ENCODE data around the gene RHOT1.

RHOT1 gene

DNA sequence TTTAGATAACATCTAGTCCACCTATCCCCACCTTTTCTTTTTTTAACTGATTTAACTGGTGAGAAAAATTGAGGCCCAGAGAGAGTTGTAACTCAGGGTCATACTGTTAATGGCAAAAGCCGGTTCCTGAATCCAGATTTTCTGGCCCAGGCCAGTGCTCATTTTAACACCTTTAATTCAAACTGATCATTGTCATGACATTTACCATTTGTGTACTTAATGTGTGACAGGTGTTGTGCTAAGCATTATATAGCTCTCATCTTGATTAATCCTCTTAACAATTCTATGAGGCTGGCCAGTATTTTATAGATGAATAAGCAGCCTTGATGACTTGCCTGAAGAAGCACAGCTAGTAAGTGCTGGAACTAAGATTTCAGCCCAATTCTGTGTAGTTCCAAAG is 14.4 kb downstream of the RHOT1 start:
- TF ChIP-seq, protein P1, sequence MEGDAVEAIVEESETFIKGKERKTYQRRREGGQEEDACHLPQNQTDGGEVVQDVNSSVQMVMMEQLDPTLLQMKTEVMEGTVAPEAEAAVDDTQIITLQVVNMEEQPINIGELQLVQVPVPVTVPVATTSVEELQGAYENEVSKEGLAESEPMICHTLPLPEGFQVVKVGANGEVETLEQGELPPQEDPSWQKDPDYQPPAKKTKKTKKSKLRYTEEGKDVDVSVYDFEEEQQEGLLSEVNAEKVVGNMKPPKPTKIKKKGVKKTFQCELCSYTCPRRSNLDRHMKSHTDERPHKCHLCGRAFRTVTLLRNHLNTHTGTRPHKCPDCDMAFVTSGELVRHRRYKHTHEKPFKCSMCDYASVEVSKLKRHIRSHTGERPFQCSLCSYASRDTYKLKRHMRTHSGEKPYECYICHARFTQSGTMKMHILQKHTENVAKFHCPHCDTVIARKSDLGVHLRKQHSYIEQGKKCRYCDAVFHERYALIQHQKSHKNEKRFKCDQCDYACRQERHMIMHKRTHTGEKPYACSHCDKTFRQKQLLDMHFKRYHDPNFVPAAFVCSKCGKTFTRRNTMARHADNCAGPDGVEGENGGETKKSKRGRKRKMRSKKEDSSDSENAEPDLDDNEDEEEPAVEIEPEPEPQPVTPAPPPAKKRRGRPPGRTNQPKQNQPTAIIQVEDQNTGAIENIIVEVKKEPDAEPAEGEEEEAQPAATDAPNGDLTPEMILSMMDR (IDR thresholded peaks at IDR 0.05; ENCODE audit: low read depth, low read length), result no peak
- H3K4me1 ChIP-seq, result no peaks in the 10 kb centered on the region
- DNase-seq, result no peak
- H3K4me3 ChIP-seq (ENCODE audit: low read depth, low read length), result no peak overlapping the region
- no peaks in the 10 kb centered on the region for H3K36me3 ChIP-seq
- no peaks in the 10 kb centered on the region for H3K9me3 ChIP-seq
- no peaks in the 10 kb centered on the region for H3K27me3 ChIP-seq

DNA sequence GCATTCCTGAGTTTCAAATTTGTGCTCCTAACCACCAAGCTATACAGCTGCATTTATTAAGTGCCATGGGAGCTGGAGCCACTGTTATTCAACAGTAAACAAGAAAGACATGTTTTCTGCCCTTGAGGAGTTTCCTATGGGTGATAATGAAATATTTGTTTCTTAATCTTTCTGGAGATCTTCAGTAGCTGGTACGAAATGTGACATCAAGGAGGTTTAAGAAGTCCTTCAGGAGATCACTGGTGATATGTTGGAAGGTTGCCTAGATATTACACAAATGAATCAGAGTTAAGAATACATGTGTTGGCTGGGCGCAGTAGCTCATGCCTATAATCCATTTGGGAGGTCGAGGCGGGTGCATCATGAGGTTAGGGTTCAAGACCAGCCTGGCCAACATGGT is 14.9 kb downstream of the RHOT1 start:
- TF ChIP-seq, protein P1 (IDR thresholded peaks at IDR 0.05; ENCODE audit: low read depth, low read length), result no peak
- Histone ChIP-seq H3K9me3 (no peaks in the 10 kb centered on the region), H3K36me3 (no peaks in the 10 kb centered on the region), H3K4me3 (ENCODE audit: low read depth, low read length) (no peak overlapping the region), H3K4me1 (no peaks in the 10 kb centered on the region), H3K27me3 (no peaks in the 10 kb centered on the region)
- DNase-seq, result no peak

DNA sequence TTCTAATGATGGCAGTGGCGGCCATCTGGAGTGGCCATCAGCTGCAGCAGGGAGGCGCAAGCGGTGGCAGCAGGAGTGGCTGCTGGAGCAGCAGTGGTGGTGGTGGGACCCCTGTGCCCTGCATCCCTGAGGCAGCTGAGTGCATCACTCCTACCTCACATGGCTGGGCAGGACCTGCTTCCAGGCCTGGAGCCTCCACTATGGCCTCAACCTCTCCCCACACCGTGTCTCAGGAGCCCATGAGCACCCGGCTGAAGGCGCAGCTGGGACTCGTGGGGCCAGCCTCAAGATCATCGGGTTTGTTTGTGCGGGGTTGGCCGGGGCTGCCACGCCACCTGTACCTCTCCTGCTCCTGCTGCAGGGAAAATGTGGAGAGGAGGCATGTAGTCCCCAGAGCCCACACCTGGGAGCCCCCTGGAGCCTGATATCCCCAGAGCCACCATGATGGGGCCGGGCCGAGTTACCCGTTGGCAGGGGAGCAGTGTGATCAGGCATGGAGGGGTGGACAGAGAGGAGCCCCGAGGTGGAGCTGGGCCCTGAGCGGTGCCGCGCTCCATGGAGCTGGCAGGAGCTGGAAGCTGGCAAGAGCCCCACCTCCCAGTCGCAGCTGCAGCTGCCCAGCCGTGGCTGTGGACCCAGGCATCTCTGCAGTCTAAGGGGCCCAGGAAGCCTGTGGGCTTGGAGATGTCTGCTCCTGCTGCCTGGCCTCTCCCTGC is 16.7 kb downstream of the RHOT1 start:
- DNase-seq, result no peak
- no peaks in the 10 kb centered on the region for H3K27me3 ChIP-seq
- H3K4me3 ChIP-seq (ENCODE audit: low read depth, low read length), result no peak overlapping the region
- no peaks in the 10 kb centered on the region for H3K36me3 ChIP-seq
- H3K9me3 ChIP-seq, result no peaks in the 10 kb centered on the region
- no peaks in the 10 kb centered on the region for H3K4me1 ChIP-seq
- TF ChIP-seq, protein P1 (IDR thresholded peaks at IDR 0.05; ENCODE audit: low read depth, low read length), result no peak

DNA sequence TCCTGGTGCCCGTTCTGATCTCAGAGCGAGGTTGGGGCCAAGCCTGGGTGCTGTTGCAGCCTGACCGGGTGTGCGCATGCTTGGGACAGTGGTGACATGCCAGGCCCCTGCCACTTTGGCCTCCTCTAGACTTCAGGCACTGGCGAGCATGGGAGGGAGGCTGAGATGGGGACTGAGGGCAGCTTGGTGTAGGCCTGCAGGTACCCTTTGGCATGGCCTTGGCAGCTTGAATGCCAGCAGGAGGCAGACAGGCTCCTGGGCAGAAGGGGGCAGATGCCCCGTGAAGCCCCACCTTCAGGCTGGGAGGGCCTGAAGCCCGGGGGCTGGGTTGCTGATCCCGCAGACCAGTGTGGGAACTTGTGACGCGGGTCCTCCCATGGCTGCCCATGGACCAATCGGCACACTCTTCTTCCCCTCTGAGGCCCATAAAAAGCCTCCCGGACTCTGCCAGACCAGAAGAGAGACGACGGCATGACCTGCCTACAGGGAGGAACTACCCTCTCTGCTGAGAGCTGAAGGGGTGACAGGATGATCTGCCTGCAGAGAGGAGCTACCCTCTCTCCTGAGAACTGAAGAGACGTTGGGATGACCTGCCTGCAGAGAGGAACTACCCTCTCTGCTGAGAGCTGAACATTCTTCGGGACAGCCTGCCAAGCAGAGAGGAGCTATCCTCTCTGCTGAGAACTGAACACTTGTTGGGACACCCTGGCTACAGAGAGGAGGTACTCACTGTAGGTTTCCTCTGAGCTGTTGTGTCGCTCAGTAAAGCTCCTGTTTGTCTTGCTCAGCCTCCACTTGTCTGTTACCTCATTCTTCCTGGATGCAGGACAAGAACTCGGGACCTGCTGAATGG is 17.5 kb downstream of the RHOT1 start:
- Histone ChIP-seq H3K4me3 (ENCODE audit: low read depth, low read length) (no peak overlapping the region), H3K4me1 (no peaks in the 10 kb centered on the region), H3K27me3 (no peaks in the 10 kb centered on the region), H3K9me3 (no peaks in the 10 kb centered on the region), H3K36me3 (no peaks in the 10 kb centered on the region)
- DNase-seq, result no peak
- TF ChIP-seq, protein P1 (IDR thresholded peaks at IDR 0.05; ENCODE audit: low read depth, low read length), result no peak

DNA sequence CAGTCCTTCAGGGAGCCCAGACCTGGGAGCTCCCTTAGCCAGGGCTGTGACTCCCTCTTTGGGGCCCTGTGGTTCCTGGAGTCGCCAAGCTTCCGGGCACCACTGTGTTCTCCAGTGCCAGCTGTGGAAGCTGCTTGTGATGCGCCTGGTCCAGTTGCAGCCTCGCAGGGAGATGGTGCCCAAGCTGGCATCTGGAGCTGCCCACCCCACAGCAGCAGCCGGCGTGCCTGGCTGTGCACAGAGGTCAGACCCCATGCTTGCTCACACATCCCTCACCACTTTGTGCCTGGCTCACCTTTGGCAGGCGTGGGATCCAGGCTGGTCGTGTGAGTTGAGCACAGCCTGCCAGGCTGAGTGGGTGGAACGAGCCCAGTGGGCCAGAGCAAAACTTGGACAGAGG is 18.2 kb downstream of the RHOT1 start:
- H3K9me3 ChIP-seq, result no peaks in the 10 kb centered on the region
- no peak for DNase-seq
- no peaks in the 10 kb centered on the region for H3K4me1 ChIP-seq
- H3K36me3 ChIP-seq, result no peaks in the 10 kb centered on the region
- H3K27me3 ChIP-seq, result no peaks in the 10 kb centered on the region
- no peak overlapping the region for H3K4me3 ChIP-seq (ENCODE audit: low read depth, low read length)
- TF ChIP-seq, protein P1 (IDR thresholded peaks at IDR 0.05; ENCODE audit: low read depth, low read length), result no peak

DNA sequence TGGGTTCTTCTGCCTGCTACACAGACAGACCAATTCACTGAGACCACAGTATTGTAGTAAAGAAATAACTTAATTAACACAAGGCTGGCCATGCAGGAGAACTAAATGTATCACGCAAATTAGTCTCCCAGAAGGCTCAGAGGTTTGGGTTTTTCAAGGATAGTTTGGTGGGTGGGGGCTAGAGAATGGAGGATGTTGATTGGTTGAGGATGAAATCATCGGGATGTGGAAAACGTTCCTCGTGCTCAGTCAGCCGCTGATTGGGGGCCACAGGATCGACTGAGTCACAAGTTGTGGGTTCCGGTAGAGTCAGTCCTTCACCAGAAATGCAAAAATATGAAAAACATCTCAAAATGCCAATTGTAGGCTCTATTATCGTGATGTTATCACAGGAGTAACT is 18.7 kb downstream of the RHOT1 start:
- DNase-seq, result no peak
- no peaks in the 10 kb centered on the region for H3K4me1 ChIP-seq
- no peaks in the 10 kb centered on the region for H3K9me3 ChIP-seq
- TF ChIP-seq, protein P1 (IDR thresholded peaks at IDR 0.05; ENCODE audit: low read depth, low read length), result no peak
- H3K27me3 ChIP-seq, result no peaks in the 10 kb centered on the region
- H3K4me3 ChIP-seq (ENCODE audit: low read depth, low read length), result no peak overlapping the region
- no peaks in the 10 kb centered on the region for H3K36me3 ChIP-seq
